ENCODE measurements around the gene ALDH4A1.
A peak's percentile ranks its signal among the peaks of the same experiment; 100 is the strongest.
"Not testable (repeated sequence)": the region's sequence is repeated elsewhere in the genome, so short reads cannot be mapped to it uniquely, and the experiment has no call there.

Gene ALDH4A1

DNA sequence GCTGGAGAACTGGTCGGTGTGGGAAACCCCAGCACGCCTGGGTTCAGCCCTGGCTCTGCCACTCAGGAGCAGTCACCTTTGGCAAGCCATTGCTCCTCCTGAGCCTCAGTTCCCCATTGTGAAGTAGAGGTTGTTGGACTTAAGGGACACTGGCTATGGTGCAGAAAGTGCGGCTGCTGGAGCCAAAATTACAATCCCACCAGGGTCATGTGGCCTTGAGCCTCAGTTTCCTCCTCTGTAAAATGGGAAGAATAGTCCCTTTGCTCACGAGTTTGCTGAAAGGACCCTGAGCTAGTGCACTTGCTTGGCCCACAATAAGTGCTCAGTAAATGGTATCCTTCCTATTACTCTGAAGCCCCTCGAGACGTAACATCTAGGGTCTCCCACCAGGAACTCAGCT lies 28.3 kb downstream of the ALDH4A1 start:
- DNase-seq = no peak

DNA sequence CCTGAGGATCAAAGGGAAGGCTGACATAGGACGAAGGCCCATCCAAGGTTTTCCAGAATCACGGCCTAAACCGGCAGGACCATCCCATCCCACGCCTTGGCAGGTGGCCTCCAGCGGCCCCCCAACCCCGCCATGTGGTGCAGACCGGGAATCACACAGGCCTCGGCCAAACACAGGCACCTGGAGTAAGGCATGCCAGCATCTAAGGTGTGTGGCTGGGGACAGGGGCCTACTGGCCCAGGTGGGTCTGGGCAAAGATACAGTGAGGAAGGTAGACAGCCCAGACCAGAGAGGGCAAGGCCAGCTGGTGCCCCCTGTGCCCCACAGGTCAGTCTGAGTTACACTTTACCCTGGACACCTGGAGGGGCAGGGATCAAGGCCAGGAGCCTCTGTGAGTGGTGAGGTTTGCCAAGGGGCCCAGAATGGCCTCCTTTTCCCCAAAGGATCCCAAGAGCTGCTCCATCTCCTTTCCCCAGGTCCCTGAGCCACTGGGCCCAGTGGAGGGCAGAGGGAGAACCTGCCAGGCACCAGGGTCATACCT lies 30.2 kb downstream of the ALDH4A1 start:
- no peak for DNase-seq

DNA sequence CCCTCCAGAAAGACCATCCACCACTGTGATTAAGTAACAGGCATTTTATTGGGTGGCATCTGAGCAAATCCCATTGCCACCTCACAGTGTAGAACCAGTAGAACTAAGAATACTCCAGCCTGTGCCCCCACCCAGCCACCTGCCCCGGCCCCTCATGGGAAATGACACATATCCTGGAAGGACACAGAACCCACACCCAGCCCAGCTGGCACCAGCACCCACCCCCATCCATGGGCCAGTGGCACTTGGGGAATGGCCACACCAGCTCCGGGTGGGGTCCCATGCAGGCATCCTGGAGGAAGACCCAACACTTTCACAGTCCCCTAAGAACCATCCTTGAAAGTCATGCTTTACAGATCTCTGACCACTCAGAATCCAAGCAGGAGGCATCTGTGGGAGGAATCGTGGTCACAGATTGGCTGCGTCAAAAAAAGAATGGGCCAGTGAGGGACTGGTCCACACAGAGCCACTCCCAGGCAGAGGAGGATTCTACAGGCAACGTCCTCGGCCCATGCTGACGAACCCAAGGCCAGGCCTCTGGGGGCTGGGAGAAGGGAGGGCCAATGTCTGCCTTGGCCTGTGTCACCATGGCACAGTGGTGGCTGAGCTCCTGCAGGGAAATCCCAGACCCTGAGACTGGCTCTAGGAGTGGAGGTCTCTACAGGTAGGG lies 30.8 kb downstream of the ALDH4A1 start:
- DNase-seq = no peak

DNA sequence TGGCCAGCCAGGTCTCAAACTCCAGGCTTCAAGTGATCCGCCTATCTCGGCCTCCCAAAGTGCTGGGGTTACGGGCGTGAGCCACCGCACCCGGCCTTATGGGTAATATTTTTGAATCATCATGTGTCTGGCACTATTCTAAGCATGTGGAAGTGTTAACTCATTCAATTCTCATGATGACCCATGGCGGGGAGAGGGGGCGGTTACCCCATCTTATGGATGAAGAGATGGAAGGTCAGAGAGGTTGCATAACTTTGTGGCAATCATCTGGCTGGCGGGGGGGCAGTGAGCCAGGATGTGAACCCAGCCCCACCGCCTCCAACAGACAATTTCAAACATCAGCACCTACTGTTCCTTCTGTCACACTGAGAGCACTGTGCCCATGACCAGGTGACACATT lies 31.4 kb downstream of the ALDH4A1 start:
- no peak for DNase-seq

- not testable (repeated sequence) for DNase-seq
These were observed 31.8 kb downstream of the ALDH4A1 start for GRCh38 chr1:18870595-18870865.

DNA sequence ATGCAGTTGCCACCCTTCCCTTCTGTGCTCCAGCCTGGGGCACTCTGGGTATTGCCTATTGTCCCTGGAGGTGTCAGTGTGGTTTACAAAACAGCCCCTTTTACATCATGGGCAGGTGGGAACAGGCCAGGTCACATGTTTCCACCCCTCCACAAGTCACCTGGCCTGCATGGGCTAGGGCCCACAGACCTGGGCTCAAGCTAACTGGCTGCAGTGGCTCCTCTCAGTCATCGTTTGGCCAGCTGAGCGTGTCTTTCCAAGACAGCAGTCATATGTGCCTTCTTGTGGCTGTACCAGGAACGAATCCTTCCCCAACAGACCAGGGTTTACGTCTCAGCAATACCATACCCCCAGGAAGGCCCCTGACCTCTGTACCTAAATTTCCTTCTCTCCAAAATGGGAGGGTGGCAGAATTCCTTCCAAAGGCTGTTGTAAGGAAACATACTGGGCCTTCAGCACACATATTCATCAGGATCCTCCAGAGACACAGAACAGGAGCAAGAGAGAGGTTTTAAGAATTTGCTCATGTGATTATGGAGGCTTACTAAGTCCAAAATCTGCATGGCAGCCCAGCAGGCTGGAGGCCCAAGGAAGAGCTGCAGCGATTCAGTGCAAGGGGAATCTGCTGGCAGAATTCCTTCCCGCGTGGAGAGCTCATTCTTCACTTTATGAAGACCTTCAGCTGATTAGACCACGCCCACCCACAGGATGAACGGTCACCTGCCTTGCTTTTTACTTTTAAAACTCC lies 32.3 kb downstream of the ALDH4A1 start:
- DNase-seq = no peak

- no peak for DNase-seq
These were observed 33.4 kb downstream of the ALDH4A1 start for GRCh38 chr1:18868801-18869424.

DNA sequence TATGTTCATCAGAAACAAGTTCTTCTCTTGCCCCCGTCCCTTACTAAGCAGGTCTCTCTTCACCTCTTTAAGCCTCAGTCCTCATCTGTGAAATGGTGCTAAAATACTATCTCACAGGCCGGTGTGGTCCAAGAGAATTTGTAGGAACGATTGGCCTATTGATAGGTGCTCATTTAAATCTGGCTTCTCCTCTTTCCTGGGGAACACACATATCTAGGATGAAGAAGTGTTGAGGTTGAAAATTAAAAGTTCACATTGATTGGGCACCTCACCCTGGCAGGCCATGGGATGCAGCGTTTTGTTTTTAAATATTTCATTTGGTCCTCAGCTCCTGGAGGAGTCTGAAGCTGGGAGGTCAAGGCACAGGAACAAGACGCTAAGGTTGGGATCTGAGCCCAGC lies 34.0 kb downstream of the ALDH4A1 start:
- no peak for DNase-seq

DNA sequence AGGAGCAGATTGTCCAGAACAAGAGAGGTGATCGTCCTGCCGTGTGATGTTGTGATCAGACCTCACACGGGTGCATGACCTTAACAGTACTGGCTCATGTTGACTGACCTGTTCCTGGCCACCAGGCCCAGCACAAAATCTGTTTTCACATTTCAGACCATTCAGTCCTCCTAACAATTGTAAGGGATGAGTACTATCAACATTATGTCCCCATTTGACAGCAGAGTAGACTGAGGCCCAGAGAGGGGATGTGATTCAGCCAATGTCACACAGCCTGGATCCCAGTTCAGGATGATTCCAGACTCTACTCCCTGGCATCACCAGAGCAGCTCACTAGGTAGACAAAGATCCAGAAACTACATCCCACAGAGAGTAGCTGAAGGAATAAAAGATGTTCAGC lies 35.5 kb downstream of the ALDH4A1 start:
- DNase-seq = no peak

DNA sequence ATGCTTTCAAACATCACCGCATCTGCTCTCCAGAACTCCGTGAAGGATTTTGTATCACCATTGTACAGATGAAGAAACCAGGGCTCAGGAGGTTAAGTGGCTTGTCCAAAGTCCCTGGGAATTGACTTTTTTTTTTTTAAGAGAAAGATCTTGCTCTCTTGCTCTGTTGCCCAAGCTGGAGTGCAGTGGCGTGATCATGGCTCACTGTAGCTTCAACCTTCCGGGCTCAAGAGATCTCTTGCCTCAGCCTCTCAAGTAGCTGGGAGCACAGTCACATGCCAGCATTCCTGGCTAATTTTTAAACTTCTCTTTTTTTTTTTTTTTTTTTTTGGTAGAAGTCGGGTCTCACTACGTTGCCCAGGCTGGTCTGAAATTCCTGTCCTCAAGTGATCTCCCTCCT lies 36.0 kb downstream of the ALDH4A1 start:
- no peak for DNase-seq

GRCh38 chr1:18865176-18865575 lies 37.2 kb downstream of the ALDH4A1 start:
- DNase-seq = no peak

- DNase-seq = no peak
These were observed 40.8 kb downstream of the ALDH4A1 start for GRCh38 chr1:18861590-18861989.

- DNase-seq = peak; percentile 56
These were observed 41.3 kb downstream of the ALDH4A1 start for GRCh38 chr1:18861082-18861481.

DNA sequence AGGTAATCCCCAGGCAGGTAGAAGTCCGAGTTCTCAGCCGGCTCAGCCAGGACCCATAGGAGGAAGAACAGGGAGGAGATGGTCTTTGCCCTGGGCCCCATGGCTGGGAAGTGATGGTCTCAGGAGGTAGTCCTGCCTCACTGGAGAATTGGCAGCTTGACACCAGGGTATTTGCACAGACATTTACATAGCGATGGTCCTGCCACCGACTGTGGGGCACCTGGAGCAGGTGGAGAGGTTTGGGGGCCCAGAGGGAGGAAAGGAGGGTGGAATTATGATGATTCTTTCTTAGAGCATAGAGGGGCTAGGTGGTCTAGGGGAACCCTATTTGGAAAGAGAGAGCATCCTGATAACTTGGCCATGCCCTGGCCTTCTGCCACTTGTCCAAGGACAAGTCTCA lies 42.8 kb downstream of the ALDH4A1 start, which contains the start of gene TAS1R2:
Gene TAS1R2, minus strand, starts transcription at position 101 of the 400 bp plus-strand sequence. Its CDS starts 0 bp downstream, at position 101.
- no peak for DNase-seq

DNA sequence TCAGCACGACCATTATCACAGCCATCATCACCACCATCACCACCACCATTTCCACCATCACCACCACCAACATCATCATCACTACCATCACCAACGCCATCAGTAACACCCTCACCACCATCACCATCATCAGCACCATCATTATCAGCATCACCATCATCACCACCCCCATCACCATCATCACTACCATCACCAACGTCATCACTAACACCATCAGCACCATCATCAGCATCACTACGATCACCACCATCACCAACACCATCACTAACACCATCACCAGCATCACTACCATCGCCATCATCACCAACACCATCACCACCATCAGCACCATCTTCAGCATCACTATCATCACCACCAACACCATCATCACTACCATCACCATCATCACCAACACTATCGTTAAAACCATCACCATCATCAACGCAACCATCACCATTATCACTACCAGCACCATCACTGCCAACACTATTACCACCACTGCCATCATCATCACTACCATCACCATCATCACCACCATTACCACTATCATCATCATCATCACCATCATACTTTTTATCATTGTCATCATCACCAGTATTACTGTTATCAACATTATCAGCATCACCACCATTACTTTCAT lies 44.2 kb downstream of the ALDH4A1 start:
- DNase-seq = no peak

- DNase-seq = no peak
These were observed 45.9 kb downstream of the ALDH4A1 start for GRCh38 chr1:18856435-18856834.

GRCh38 chr1:18855573-18855972 lies 46.8 kb downstream of the ALDH4A1 start:
- no peak for DNase-seq

GRCh38 chr1:18854331-18855025 lies 47.9 kb downstream of the ALDH4A1 start:
- DNase-seq = no peak

- peak; percentile 26 for DNase-seq
These were observed 49.9 kb downstream of the ALDH4A1 start for GRCh38 chr1:18852501-18852900.

DNA sequence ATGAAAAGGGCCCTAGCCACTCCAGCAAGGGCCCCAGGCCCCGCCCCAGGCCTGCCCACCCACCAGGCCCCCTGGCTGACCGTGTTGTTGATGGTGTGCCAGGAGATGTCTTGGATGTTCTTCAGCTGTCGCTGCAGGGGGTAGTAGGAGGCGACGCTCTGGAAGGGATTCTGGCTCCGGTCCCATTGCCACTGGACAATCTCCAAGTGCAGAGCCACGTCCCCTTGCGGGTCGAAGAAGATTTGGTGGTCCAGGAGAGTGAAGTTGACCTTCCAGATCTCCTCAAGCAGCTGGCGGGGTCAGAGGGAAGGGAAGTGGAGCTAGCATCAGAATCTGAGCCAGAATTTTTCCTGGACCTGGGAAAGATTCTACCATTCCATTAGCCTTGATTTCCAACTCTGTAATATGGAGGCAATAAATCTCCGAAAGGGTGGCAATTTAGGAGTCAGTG lies 53.1 kb downstream of the ALDH4A1 start:
- no peak for DNase-seq

DNA sequence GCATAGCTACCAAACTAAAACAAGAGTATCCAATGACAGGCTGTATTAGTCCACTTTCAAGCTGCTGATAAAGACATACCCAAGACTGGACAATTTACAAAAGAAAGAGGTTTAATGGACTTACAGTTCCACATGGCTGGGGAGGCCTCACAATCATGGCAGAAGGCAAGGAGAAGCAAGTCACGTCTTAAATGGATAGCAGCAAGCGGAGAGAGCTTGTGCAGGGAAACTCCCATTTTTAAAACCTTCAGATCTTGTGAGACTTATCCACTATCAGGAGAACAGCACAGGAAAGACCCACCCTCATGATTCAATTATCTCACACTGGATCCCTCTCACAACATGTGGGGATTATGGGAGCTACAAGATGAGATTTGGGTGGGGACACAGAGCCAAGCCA lies 54.6 kb downstream of the ALDH4A1 start:
- DNase-seq = not testable (repeated sequence)

GRCh38 chr1:18840145-18840544 lies 62.2 kb downstream of the ALDH4A1 start:
- no peak for DNase-seq

DNA sequence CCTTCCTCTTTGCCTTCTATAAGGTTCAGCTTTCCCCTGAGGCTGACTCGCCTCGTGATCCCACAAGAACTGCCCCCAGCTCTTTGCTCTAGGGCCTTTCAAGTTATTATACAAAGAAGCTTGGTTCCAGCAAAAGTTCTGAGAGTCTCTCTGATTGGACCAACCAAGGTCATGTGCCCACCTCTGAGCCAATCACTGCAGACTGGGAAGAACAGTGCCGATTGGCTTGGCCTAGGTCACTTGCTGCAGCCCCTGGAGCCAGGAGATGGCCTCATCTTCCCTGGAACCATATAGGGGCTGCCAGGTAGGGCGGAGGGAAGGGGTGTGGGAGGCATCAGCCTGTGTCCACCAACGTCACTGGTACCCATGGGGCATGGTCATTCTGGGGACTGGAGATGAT lies 65.7 kb downstream of the ALDH4A1 start:
- no peak for DNase-seq

All from DMS79 (cell line).